H9 (cell line): ENCODE measurements around the gene KRTAP10-12. TPM values are rescaled to one million over a fixed set of nuclear protein-coding genes. Genes with fewer than 3 reads are reported as not detected.

Experiments used
- DNase-seq: peaks from one replicate; pipeline ENCODE4 v3.0.0-alpha.2; 2017
- H2AFZ ChIP-seq: one replicate; pipeline ENCODE4 v1.6.1; 2013; ENCODE audit warnings: mild to moderate bottlenecking, low read length, control low read depth, moderate library complexity
- H2AK5ac ChIP-seq: 2 replicates; pipeline ENCODE4 v1.6.1; 2013; ENCODE audit warnings: low read length, control low read depth, mixed read lengths; ENCODE audit not compliant: insufficient read length
- H2BK120ac ChIP-seq: one replicate; pipeline ENCODE4 v1.6.1; 2013; ENCODE audit warnings: low read depth, mild to moderate bottlenecking, low read length, control low read depth, inconsistent platforms; ENCODE audit not compliant: poor library complexity, severe bottlenecking
- H2BK12ac ChIP-seq: 2 replicates; pipeline ENCODE4 v1.6.1; 2013; ENCODE audit warnings: low read length, control low read depth, mixed read lengths, low read depth; ENCODE audit not compliant: insufficient read length
- H2BK15ac ChIP-seq: 2 replicates; pipeline ENCODE4 v1.6.1; 2013; ENCODE audit warnings: low read depth, low read length, control low read depth
- H2BK20ac ChIP-seq: one replicate; pipeline ENCODE4 v1.6.1; 2013; ENCODE audit warnings: low read depth, mild to moderate bottlenecking, low read length, control low read depth, inconsistent platforms; ENCODE audit not compliant: poor library complexity, severe bottlenecking
- H2BK5ac ChIP-seq: 2 replicates; pipeline ENCODE4 v1.6.1; 2013; ENCODE audit warnings: low read length, control low read depth, mixed read lengths; ENCODE audit not compliant: insufficient read length
- H3K14ac ChIP-seq: 2 replicates; pipeline ENCODE4 v1.6.1; 2013; ENCODE audit warnings: low read length, control low read depth; ENCODE audit not compliant: insufficient read depth
- H3K18ac ChIP-seq: 2 replicates; pipeline ENCODE4 v1.6.1; 2013; ENCODE audit warnings: low read depth, mild to moderate bottlenecking, mixed read lengths, low read length, control low read depth; ENCODE audit not compliant: insufficient read length
- H3K23ac ChIP-seq: 2 replicates; pipeline ENCODE4 v1.6.1; 2013; ENCODE audit warnings: low read length, control low read depth, mixed read lengths, low read depth; ENCODE audit not compliant: insufficient read length
- H3K23me2 ChIP-seq: 2 replicates; pipeline ENCODE4 v1.6.1; 2013; ENCODE audit warnings: low read depth, mild to moderate bottlenecking, mixed read lengths, low read length, control low read depth; ENCODE audit not compliant: insufficient read length, poor library complexity, severe bottlenecking
- H3K27ac ChIP-seq: 2 replicates; pipeline ENCODE4 v1.5.1; 2013; ENCODE audit warnings: low read length, control low read depth, mixed read lengths, low read depth; ENCODE audit not compliant: insufficient read length
- H3K27me3 ChIP-seq: 2 replicates; pipeline ENCODE4 v1.6.1; 2013; ENCODE audit warnings: low read length, control low read depth, inconsistent platforms; ENCODE audit not compliant: insufficient read depth
- H3K4ac ChIP-seq: 2 replicates; pipeline ENCODE4 v1.6.1; 2013; ENCODE audit warnings: low read depth, mild to moderate bottlenecking, control low read depth, inconsistent platforms, low read length, moderate library complexity
- H3K4me1 ChIP-seq: 2 replicates; pipeline ENCODE4 v1.6.1; 2013; ENCODE audit warnings: low read length, control low read depth, inconsistent platforms; ENCODE audit not compliant: insufficient read depth
- H3K4me2 ChIP-seq: 2 replicates; pipeline ENCODE4 v1.6.1; 2013; ENCODE audit warnings: low read length, control low read depth, mixed read lengths; ENCODE audit not compliant: insufficient read length, insufficient read depth
- H3K56ac ChIP-seq: 2 replicates; pipeline ENCODE4 v1.6.1; 2013; ENCODE audit warnings: low read depth, mild to moderate bottlenecking, mixed read lengths, low read length, control low read depth; ENCODE audit not compliant: insufficient read length
- H3K79me1 ChIP-seq: 2 replicates; pipeline ENCODE4 v1.6.1; 2013; ENCODE audit warnings: low read depth, mild to moderate bottlenecking, moderate library complexity, low read length, control low read depth, inconsistent platforms; ENCODE audit not compliant: insufficient read depth, poor library complexity, severe bottlenecking
- H3K79me2 ChIP-seq: 2 replicates; pipeline ENCODE4 v1.6.1; 2013; ENCODE audit warnings: low read length, control low read depth, inconsistent platforms; ENCODE audit not compliant: insufficient read depth
- H3K9ac ChIP-seq: 2 replicates; pipeline ENCODE4 v1.6.1; 2013; ENCODE audit warnings: low read length, control low read depth, mixed read lengths; ENCODE audit not compliant: insufficient read length; ENCODE audit errors: extremely low read depth
- H3K9me3 ChIP-seq: one replicate; pipeline ENCODE4 v1.6.1; 2013; ENCODE audit warnings: low read depth, low read length, inconsistent platforms; ENCODE audit not compliant: control insufficient read depth
- H3T11ph ChIP-seq: one replicate; pipeline ENCODE4 v1.6.1; 2013; ENCODE audit warnings: mild to moderate bottlenecking, low read length, control low read depth, inconsistent platforms
- H4K20me1 ChIP-seq: one replicate; pipeline ENCODE4 v1.6.1; 2013; ENCODE audit not compliant: control insufficient read depth, insufficient read length, insufficient read depth
- H4K5ac ChIP-seq: 2 replicates; pipeline ENCODE4 v1.6.1; 2013; ENCODE audit warnings: low read depth, mild to moderate bottlenecking, mixed read lengths, low read length, control low read depth; ENCODE audit not compliant: insufficient read length
- H4K8ac ChIP-seq: replicated peaks from 2 replicates; pipeline ENCODE4 v1.6.1; 2013; ENCODE audit warnings: low read length, control low read depth, mixed read lengths, low read depth; ENCODE audit not compliant: insufficient read length
- H4K91ac ChIP-seq: 2 replicates; pipeline ENCODE4 v1.6.1; 2013; ENCODE audit warnings: low read depth, mild to moderate bottlenecking, moderate library complexity, mixed read lengths, low read length, control low read depth; ENCODE audit not compliant: insufficient read length
- H3K27ac Mint-ChIP-seq, 3 experiments: 2 replicates in 2 of 3; 3 replicates in 1 of 3; pipeline ENCODE4 v1.8.0; 2020 to 2021; ENCODE audit warnings: mixed read lengths in 3 of 3, mild to moderate bottlenecking in 1 of 3, moderate library complexity in 1 of 3
- H3K27me3 Mint-ChIP-seq: 2 replicates; pipeline ENCODE4 v1.8.0; 2021; ENCODE audit warnings: low read depth, mild to moderate bottlenecking, moderate library complexity, mixed read lengths
- H3K36me3 Mint-ChIP-seq, 3 experiments: 2 replicates in 2 of 3; 3 replicates in 1 of 3; pipeline ENCODE4 v1.8.0; 2020 to 2021; ENCODE audit warnings: low read depth in 3 of 3, mixed read lengths in 3 of 3; ENCODE audit not compliant: insufficient read depth in 1 of 3
- H3K4me1 Mint-ChIP-seq, 2 experiments: 2 replicates each; pipeline ENCODE4 v1.8.0; 2020; ENCODE audit warnings: mixed read lengths in 2 of 2
- H3K4me3 Mint-ChIP-seq, 2 experiments: 2 replicates in 1 of 2; 3 replicates in 1 of 2; pipeline ENCODE4 v1.8.0; 2020 to 2021; ENCODE audit warnings: mild to moderate bottlenecking in 2 of 2, mixed read lengths in 2 of 2, moderate library complexity in 1 of 2
- H3K9me3 Mint-ChIP-seq, 2 experiments: 2 replicates in 1 of 2; 3 replicates in 1 of 2; pipeline ENCODE4 v1.8.0; 2020; ENCODE audit warnings: mild to moderate bottlenecking in 2 of 2, mixed read lengths in 2 of 2, moderate library complexity in 1 of 2
- WGBS: extraction: QIAGEN DNeasy Blood & Tissue Kit; methylation state at CpG from one replicate; pipeline ENCODE4 v1.1.7; 2013; ENCODE audit warnings: missing lambda C conversion rate, low lambda C conversion rate, mixed read lengths; ENCODE audit not compliant: insufficient read length; ENCODE audit errors: extremely low coverage; 5-methylcytosine and 5-hydroxymethylcytosine counted together
- total RNA-seq: library from RNA; stranded (reverse); gene quantifications from 2 replicates; pipeline ENCODE4 v1.2.1, GENCODE V29; 2021
- TF ChIP-seq, protein P1 (sequence below): fragments of 200-600 bp; sonication (generic); conservative IDR thresholded peaks from 3 replicates; pipeline ENCODE4 v1.8.0; 2021; ENCODE audit warnings: antibody characterized with exemption, mild to moderate bottlenecking

KRTAP10-12 gene
- total RNA-seq, 1 experiment from 2014 or later = not detected

DNA sequence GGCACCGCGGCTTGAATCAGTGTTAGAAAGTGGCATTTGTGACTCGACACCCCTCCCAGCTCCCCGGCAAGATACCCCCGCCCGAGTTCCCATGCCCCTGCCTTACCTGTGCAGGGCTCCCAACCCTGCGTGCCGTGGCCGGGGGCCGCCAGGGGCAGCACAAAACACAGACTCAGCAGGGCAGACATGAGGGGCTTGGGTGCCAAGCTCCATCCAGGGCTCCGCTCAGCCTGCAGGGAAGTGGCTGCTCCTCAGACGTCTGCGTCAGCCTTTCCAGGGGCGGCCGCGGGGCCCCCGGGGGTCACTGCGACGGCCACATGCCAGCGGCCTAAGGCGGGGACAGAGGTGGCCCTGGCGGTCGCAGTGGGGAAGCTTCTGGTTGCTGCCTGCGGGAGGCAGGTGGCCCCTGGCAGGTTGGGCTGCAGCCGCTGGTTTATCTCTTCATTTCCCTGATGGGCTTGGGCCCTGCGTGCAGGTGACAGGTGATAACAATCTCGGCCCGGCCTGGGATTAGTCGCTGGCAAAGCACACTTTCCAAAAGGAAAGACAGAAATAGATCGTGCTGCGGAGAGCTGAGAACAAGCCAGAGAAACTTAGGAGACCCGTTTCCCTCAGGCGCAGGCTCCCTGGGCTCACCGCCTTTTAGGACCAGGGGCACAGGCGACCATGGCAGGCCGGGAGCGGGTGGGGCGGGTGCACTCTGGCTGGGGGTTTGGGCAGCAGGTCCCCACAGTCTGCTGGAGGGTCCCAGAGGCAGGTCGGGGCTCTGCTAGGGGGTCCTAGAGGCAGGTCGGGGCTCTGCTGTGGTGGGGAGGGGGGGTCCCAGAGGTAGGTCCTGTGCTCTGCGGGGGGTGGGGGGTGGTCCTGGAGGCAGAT lies 14.6 kb downstream of the KRTAP10-12 start, which contains the start of gene TSPEAR:
TSPEAR (minus strand) TSS at position 246 of the 876 bp plus-strand sequence; CDS start at position 188, 58 bp downstream.
- peak; percentile 47 for DNase-seq
- no peaks in the 10 kb centered on the region for H3K9me3 ChIP-seq
- H3K79me2 ChIP-seq = no peaks in the 10 kb centered on the region
- no peak within 1 kb of the TSS for H2BK5ac ChIP-seq
- H3K79me1 ChIP-seq = no peaks in the 10 kb centered on the region
- H2BK20ac ChIP-seq = no peak within 1 kb of the TSS
- H2AK5ac ChIP-seq = no peak within 1 kb of the TSS
- no CpG with 5 or more reads among the region's 41 CpGs for WGBS
- H3K27me3 Mint-ChIP-seq = peaks cover 93% of the 10 kb centered on the region
- no peak within 1 kb of the TSS for H3K9ac ChIP-seq
- H3K27ac ChIP-seq = no peak within 1 kb of the TSS
- no peak within 1 kb of the TSS for H3K56ac ChIP-seq
- no peak within 1 kb of the TSS for H3K18ac ChIP-seq
- H3K4me1 ChIP-seq = peaks cover 3% of the 10 kb centered on the region; the same call in 1 of the 2 replicates
- no peak within 1 kb of the TSS for H2BK12ac ChIP-seq
- no peak within 1 kb of the TSS for H3K14ac ChIP-seq
- H3K4me1 Mint-ChIP-seq = peaks cover 53 to 65% of the 10 kb centered on the region in 2 experiments
- no peak within 1 kb of the TSS for H2BK120ac ChIP-seq
- H3K4me3 Mint-ChIP-seq = peak within 1 kb of the TSS; percentile 56 to 86
- H3K4ac ChIP-seq = no peak within 1 kb of the TSS
- H3K23ac ChIP-seq = no peak within 1 kb of the TSS
- H3K27ac Mint-ChIP-seq = no peak within 1 kb of the TSS
- H3K4me2 ChIP-seq = peak within 1 kb of the TSS; percentile 39
- no peaks in the 10 kb centered on the region for H4K20me1 ChIP-seq
- no peak within 1 kb of the TSS for H4K8ac ChIP-seq
- H3T11ph ChIP-seq = no peak within 1 kb of the TSS
- TF ChIP-seq, protein P1, sequence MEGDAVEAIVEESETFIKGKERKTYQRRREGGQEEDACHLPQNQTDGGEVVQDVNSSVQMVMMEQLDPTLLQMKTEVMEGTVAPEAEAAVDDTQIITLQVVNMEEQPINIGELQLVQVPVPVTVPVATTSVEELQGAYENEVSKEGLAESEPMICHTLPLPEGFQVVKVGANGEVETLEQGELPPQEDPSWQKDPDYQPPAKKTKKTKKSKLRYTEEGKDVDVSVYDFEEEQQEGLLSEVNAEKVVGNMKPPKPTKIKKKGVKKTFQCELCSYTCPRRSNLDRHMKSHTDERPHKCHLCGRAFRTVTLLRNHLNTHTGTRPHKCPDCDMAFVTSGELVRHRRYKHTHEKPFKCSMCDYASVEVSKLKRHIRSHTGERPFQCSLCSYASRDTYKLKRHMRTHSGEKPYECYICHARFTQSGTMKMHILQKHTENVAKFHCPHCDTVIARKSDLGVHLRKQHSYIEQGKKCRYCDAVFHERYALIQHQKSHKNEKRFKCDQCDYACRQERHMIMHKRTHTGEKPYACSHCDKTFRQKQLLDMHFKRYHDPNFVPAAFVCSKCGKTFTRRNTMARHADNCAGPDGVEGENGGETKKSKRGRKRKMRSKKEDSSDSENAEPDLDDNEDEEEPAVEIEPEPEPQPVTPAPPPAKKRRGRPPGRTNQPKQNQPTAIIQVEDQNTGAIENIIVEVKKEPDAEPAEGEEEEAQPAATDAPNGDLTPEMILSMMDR = peak; percentile 37; the same call in 2 of the 3 replicates
- no peak within 1 kb of the TSS for H4K91ac ChIP-seq
- peaks cover 34% of the 10 kb centered on the region for H3K23me2 ChIP-seq
- no peak within 1 kb of the TSS for H4K5ac ChIP-seq
- no peak within 1 kb of the TSS for H2AFZ ChIP-seq
- H2BK15ac ChIP-seq = no peak within 1 kb of the TSS
- peaks cover 50% of the 10 kb centered on the region; the same call in 1 of the 2 replicates for H3K27me3 ChIP-seq
- H3K36me3 Mint-ChIP-seq = no peaks in the 10 kb centered on the region; a peak in 3 of 7 replicates
- no peaks in the 10 kb centered on the region for H3K9me3 Mint-ChIP-seq
